ENCODE data around the gene LETM1. TPM values are rescaled to one million over a fixed set of nuclear protein-coding genes. Genes with fewer than 3 reads are reported as not detected.

The LETM1 gene
- total and polyA plus RNA-seq, 12 donors = 20.7 to 117 (median 37.9) TPM

DNA sequence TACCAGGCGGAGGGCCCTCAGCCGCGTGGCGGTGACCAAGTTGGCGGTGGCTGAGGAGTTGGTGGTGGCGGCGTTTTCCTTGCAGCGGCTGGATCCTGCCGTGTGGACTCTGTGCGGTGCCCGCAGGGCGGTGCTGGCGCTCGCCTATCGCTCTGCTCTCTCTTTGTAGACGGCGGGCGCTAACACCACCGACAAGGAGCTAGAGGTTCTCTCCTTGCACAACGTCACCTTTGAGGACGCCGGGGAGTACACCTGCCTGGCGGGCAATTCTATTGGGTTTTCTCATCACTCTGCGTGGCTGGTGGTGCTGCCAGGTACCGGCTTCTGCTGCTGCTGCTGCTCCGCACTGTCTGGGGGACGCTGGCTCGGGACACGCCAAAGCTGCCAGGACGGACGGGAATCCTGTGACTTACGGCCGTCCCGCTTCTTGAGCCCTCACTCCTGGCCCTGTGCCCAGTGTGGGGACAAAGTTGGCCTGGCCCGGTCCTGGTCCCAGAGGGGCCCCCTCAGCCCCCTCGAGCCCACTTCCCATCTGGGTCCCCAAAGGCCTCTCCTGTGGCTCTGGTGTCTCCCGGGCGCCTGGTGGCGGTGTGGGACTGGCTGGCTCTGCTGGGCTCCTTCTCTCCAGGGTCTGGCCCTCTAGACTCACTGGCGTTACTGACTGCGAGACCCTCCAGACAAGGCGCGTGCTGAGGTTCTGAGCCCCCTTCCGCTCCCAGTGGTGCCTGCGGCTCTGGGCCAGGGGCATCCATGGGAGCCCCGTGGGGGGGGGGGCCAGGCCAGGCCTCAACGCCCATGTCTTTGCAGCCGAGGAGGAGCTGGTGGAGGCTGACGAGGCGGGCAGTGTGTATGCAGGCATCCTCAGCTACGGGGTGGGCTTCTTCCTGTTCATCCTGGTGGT is 52.2 kb downstream of the LETM1 start:
- DNase-seq = no peak
- Histone ChIP-seq H3K4me1 (replicated peaks in 1 of 2) (no peaks in the 10 kb centered on the region), H3K9me3 (replicated peaks in 1 of 3) (no peaks in the 10 kb centered on the region), H3K4me3 (no peak overlapping the region), H3K27ac (no peak overlapping the region), H3K27me3 (no peaks in the 10 kb centered on the region), H3K36me3 (replicated peaks in 1 of 2) (no peaks in the 10 kb centered on the region)
- 85 to 91% (median 88%) methylated on average over 11 to 51 of the region's 51 CpGs for WGBS, 4 donors
- intact Hi-C loops (cut with DNase I) = loop anchor here in 1 of 2 donors (10.0 kb wide), 1 partner anchor 409 kb away; no protein-coding TSS in a partner anchor
- TF ChIP-seq POLR2A (IDR thresholded peaks at IDR 0.05) = no peak
- TF ChIP-seq, protein P1, sequence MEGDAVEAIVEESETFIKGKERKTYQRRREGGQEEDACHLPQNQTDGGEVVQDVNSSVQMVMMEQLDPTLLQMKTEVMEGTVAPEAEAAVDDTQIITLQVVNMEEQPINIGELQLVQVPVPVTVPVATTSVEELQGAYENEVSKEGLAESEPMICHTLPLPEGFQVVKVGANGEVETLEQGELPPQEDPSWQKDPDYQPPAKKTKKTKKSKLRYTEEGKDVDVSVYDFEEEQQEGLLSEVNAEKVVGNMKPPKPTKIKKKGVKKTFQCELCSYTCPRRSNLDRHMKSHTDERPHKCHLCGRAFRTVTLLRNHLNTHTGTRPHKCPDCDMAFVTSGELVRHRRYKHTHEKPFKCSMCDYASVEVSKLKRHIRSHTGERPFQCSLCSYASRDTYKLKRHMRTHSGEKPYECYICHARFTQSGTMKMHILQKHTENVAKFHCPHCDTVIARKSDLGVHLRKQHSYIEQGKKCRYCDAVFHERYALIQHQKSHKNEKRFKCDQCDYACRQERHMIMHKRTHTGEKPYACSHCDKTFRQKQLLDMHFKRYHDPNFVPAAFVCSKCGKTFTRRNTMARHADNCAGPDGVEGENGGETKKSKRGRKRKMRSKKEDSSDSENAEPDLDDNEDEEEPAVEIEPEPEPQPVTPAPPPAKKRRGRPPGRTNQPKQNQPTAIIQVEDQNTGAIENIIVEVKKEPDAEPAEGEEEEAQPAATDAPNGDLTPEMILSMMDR (IDR thresholded peaks at IDR 0.05) = no peak

DNA sequence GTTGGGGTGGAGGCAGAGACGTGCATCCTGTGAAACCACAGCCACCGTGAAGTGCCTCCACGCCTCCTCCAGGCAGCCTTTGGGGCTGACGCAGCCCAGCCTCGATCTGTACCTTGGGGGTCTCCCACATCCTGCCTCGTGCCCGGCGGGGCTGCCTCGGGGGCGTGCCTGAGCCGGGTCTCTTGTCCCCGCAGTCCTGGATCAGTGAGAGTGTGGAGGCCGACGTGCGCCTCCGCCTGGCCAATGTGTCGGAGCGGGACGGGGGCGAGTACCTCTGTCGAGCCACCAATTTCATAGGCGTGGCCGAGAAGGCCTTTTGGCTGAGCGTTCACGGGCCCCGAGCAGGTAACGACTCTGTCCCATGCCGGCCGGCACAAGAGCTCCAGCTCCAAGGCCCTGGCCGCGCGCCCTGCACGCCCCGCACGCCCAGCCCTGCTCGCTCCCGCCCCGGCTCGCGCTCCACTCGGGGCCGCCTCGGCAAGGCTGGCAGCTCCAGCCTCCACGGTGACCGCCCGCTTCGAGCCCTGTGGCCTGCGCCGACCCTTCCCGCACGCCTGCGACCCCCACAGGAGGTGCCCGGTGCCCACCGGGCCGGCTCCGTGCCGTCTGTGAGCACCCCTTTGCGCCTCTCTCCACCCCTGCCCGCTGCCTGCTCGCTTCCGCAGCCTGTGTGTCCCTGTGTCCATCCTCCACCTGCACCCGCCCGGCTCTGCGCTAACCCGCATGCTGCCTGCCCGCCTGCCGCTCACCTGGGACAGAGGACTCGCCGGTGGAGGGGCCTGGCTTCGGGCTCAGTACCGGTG is 53.0 kb downstream of the LETM1 start:
- no peak for TF ChIP-seq POLR2A (IDR thresholded peaks at IDR 0.05)
- TF ChIP-seq, protein P1 (IDR thresholded peaks at IDR 0.05) = no peak
- DNase-seq = no peak
- H3K4me3 ChIP-seq = no peak overlapping the region
- H3K9me3 ChIP-seq (replicated peaks in 1 of 3) = no peaks in the 10 kb centered on the region
- 90 to 94% (median 91%) methylated on average over 57 to 71 of the region's 71 CpGs for WGBS, 4 donors
- H3K27ac ChIP-seq = no peak overlapping the region
- H3K4me1 ChIP-seq (replicated peaks in 1 of 2) = no peaks in the 10 kb centered on the region
- intact Hi-C loops (cut with DNase I) = loop anchor here in 1 of 2 donors (10.0 kb wide), 1 partner anchor 408 kb away; no protein-coding TSS in a partner anchor
- H3K36me3 ChIP-seq (replicated peaks in 1 of 2) = no peaks in the 10 kb centered on the region
- no peaks in the 10 kb centered on the region for H3K27me3 ChIP-seq

DNA sequence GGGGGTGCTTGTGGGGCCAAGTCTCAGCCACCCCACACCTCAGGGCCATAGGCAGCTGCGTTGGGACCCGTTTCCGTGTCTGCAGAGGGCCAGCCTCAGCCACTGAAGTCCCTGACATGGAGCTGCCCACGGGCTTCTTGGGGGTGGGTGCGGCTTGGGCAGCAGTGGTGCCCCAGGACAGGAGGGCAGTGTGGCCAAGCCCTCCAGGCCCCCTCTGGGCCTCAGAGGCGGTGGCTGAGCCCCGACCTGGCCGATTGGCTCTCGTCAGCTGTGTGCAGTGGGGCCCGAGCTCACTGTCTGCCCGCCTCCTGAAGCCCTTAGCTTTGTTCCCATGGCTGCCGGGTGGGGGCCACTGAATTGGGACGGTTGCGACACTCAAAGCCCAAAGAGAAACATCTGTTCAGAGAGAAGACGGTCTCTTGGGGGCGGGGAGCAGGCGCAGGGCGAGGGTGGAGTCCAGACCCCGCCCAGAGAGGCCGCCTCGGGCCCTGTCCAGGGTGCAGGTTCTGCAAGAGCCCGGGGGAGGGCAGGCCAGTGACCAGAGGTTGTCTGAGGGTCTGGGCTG is 53.7 kb downstream of the LETM1 start:
- Histone ChIP-seq H3K4me3 (no peak overlapping the region), H3K4me1 (replicated peaks in 1 of 2) (no peaks in the 10 kb centered on the region), H3K36me3 (replicated peaks in 1 of 2) (no peaks in the 10 kb centered on the region), H3K9me3 (replicated peaks in 1 of 3) (no peaks in the 10 kb centered on the region), H3K27ac (no peak overlapping the region), H3K27me3 (peaks cover under 1% of the 10 kb centered on the region)
- no peak for TF ChIP-seq POLR2A (IDR thresholded peaks at IDR 0.05)
- TF ChIP-seq, protein P1 (IDR thresholded peaks at IDR 0.05) = no peak
- DNase-seq = no peak
- intact Hi-C loops (cut with DNase I) = loop anchor here in 1 of 2 donors (10.0 kb wide), 1 partner anchor 407 kb away; no protein-coding TSS in a partner anchor
- 73 to 85% (median 81%) methylated on average over 19 to 22 of the region's 22 CpGs for WGBS, 4 donors

All from adrenal gland (tissue), 12 donors.